Neural crest cell (in vitro differentiated cells): ENCODE data around the gene FEM1B. TPM values are rescaled to one million over a fixed set of nuclear protein-coding genes. Genes with fewer than 3 reads are reported as not detected.

Experiments
- DNase-seq: peaks from one replicate; pipeline ENCODE4 v3.0.0; 2021; ENCODE audit warnings: low read depth, mixed read lengths, low spot score
- H3K27ac Mint-ChIP-seq: one replicate; pipeline ENCODE4 v1.8.0; 2021; ENCODE audit warnings: mild to moderate bottlenecking, mixed read lengths; ENCODE audit not compliant: unreplicated experiment
- H3K27me3 Mint-ChIP-seq: 2 replicates; pipeline ENCODE4 v1.8.0; 2021; ENCODE audit warnings: low read depth, mild to moderate bottlenecking, mixed read lengths
- H3K36me3 Mint-ChIP-seq: 2 replicates; pipeline ENCODE4 v1.8.0; 2021; ENCODE audit warnings: low read depth, mild to moderate bottlenecking, mixed read lengths
- H3K4me1 Mint-ChIP-seq: 2 replicates; pipeline ENCODE4 v1.8.0; 2021; ENCODE audit warnings: mixed read lengths
- H3K4me3 Mint-ChIP-seq: one replicate; pipeline ENCODE4 v1.8.0; 2021; ENCODE audit warnings: mild to moderate bottlenecking, mixed read lengths
- H3K9me3 Mint-ChIP-seq: 2 replicates; pipeline ENCODE4 v1.8.0; 2021; ENCODE audit warnings: mixed read lengths
- total RNA-seq: library from RNA; stranded (reverse); gene quantifications from 2 replicates; pipeline ENCODE4 v1.2.1, GENCODE V29; 2021
- TF ChIP-seq, protein P1 (sequence below): fragments of 200-600 bp; sonication (generic); conservative IDR thresholded peaks from 2 replicates; pipeline ENCODE4 v1.5.0; 2021; ENCODE audit warnings: antibody characterized with exemption, mild to moderate bottlenecking

The FEM1B gene
- total RNA-seq, 1 donor from 2014 or later = 61.4 TPM

DNA sequence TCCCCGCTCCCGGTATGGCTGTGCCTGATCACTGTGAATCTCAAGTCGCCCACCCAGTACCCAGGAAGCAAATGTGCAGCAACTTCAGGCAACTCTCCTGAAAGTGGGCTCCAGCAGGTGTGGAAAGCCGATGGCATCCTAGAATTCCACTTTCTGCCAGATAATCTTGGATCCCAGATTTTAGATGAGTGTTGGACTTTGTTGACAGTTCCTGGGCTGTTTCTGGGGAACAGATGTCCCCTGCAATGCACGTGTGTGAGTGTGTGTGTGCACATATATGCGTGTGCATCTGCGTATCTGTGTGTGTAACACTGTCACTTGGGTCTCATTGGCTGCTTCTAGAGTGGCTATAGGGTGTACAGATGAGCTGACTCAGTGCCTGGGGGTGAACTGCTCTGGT, 59.0 kb downstream of the FEM1B start:
- H3K36me3 Mint-ChIP-seq = no peaks in the 10 kb centered on the region
- no peaks in the 10 kb centered on the region for H3K27me3 Mint-ChIP-seq
- H3K4me1 Mint-ChIP-seq = peaks cover 13% of the 10 kb centered on the region
- no peak overlapping the region for H3K4me3 Mint-ChIP-seq
- H3K27ac Mint-ChIP-seq = no peak overlapping the region
- TF ChIP-seq, protein P1, sequence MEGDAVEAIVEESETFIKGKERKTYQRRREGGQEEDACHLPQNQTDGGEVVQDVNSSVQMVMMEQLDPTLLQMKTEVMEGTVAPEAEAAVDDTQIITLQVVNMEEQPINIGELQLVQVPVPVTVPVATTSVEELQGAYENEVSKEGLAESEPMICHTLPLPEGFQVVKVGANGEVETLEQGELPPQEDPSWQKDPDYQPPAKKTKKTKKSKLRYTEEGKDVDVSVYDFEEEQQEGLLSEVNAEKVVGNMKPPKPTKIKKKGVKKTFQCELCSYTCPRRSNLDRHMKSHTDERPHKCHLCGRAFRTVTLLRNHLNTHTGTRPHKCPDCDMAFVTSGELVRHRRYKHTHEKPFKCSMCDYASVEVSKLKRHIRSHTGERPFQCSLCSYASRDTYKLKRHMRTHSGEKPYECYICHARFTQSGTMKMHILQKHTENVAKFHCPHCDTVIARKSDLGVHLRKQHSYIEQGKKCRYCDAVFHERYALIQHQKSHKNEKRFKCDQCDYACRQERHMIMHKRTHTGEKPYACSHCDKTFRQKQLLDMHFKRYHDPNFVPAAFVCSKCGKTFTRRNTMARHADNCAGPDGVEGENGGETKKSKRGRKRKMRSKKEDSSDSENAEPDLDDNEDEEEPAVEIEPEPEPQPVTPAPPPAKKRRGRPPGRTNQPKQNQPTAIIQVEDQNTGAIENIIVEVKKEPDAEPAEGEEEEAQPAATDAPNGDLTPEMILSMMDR = no peak
- DNase-seq = no peak
- no peaks in the 10 kb centered on the region for H3K9me3 Mint-ChIP-seq

DNA sequence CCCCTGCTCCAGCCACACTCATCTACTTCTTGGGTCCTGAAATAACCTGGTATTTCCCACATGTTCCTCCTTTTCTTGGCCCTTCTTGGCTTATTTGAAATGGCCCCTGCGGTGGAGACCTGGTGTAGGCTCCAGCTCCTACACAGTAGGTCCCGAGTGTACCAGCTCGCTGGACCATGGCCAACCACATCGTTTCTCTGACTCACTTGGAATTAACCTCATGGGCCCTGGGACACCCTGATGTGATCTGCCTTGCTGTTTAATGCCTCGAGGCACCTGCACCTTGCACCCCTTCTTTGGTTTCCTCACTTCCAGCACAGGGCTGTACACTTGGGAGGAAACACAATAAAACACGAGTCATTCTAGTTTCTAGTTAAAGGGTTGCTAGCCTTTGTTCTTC, 60.3 kb downstream of the FEM1B start:
- no peak overlapping the region for H3K27ac Mint-ChIP-seq
- H3K4me3 Mint-ChIP-seq = no peak overlapping the region
- TF ChIP-seq, protein P1 = no peak
- H3K27me3 Mint-ChIP-seq = no peaks in the 10 kb centered on the region
- no peak for DNase-seq
- H3K4me1 Mint-ChIP-seq = peaks cover 13% of the 10 kb centered on the region
- no peaks in the 10 kb centered on the region for H3K36me3 Mint-ChIP-seq
- H3K9me3 Mint-ChIP-seq = no peaks in the 10 kb centered on the region

DNA sequence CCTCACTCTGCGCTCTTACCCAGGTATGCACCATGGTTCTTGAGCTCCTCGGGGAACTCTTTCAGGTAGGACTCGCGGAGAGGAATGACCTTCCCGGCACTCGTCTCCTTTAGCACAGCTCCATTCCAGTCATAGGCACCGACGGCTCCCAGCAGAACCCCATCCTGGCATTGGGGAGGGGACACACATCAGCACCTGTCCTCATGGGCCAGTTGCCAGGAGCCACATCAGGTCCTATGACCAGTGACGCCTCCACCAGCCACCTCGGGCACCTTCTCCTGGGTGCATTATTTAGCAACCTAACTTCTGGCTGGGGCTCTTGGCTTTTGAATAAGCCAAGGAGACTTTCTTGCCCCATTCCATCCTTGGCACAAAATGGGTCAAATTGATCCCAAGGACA, 61.9 kb downstream of the FEM1B start:
- TF ChIP-seq, protein P1 = no peak
- Mint-ChIP-seq H3K4me1 (peaks cover 6% of the 10 kb centered on the region), H3K9me3 (no peaks in the 10 kb centered on the region), H3K4me3 (no peak overlapping the region), H3K27me3 (no peaks in the 10 kb centered on the region), H3K36me3 (no peaks in the 10 kb centered on the region), H3K27ac (no peak overlapping the region)
- DNase-seq = no peak

DNA sequence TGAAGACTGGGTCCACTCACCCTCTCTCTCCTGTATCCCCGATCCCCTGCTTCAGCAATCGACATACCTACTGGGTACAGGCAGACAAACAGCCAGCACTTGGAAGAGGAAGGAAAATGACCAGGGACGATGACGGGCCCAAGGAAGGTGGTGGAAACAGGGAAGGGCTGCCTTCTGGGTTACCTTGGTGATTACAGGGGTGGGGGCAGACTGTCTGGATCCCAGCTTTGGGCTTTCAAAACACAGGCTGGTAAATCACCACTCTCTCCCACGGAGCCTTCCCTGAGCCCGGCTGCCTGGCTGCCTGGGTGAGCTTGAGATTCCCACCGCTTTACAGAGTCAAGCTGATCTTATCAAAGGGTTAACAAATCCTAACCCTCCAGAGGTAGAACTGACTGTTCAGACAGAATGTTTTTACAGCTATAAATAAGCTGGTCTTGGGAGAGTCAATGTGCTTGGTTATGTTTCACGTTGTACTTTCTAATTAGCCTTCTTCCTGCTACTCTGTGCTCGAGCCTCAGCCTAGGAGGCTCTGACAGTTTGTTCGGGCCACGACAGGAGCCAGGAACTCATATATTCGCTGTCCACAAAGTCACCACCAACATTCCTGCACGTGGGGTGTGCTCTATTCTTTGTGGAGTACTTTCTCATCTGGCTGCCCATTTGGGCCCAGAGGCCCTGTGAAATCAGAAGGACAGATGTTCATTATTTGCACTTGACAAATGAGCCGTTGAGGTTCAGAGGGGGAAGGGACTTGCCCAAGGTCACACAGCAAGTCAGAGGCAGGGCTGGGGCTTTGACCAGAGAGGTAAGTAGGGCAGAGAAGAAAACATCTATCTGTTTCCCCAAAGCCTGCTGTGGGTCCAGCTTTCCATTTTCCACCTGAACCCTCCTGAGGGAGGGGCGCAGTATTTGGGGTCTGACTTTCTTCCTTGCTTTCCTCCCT, 63.5 kb downstream of the FEM1B start:
- peaks cover 8% of the 10 kb centered on the region for H3K4me1 Mint-ChIP-seq
- TF ChIP-seq, protein P1 = no peak
- H3K27me3 Mint-ChIP-seq = no peaks in the 10 kb centered on the region
- no peak overlapping the region for H3K4me3 Mint-ChIP-seq
- H3K27ac Mint-ChIP-seq = no peak overlapping the region
- H3K36me3 Mint-ChIP-seq = no peaks in the 10 kb centered on the region
- no peaks in the 10 kb centered on the region for H3K9me3 Mint-ChIP-seq
- no peak for DNase-seq

DNA sequence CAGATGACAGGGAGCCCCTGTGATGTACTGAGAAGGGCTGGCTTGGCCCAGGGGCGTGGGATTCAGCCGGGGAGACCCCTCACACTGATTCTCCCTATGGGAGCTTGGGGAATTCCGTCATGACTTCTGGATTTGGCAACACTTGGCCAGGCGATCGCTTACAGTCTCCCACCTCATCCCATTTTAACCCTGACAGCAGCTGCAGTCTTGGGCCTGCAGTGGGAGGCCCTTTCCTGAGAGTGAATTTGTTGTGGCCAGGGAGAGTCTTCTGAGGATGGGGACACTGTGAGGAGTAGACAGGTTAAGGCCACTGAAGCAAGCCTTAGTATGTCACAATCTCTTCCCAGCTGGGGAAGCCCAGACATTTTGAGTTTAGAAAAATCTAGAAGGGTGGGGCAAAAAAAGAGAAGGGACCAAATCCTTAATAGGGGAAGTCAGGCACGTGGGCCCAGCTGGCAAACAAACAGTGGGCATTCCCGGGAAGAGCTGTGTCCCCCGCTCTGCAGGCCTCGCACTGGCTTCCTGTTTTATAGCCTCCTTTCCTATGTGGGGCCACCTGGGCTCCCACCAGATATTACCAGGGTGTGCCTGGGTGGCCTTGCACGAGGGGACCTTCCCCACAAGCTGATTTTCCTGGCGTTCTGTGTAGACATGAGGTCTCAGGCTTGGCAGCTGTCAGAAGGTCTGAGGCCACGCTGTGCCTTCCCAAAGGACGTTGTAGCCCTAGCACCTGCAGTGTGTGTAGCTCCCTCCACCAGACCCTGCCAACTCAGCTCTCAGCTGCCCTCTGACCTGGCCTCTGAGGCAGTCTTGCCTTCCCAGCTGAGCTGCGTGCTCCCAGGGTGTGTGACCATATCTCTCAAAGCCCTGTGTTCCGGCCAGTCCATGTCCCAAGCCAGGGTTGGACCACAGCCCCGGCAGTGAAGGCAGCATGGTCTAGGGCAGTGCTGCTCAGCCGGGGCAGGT, 64.5 kb downstream of the FEM1B start:
- Mint-ChIP-seq H3K27ac (peak overlapping the region; percentile 36), H3K36me3 (no peaks in the 10 kb centered on the region), H3K4me3 (no peak overlapping the region), H3K9me3 (no peaks in the 10 kb centered on the region), H3K27me3 (no peaks in the 10 kb centered on the region), H3K4me1 (peaks cover 13% of the 10 kb centered on the region)
- TF ChIP-seq, protein P1 = no peak
- DNase-seq = no peak
